ENCODE measurements around the gene SBNO2. TPM values are rescaled to one million over a fixed set of nuclear protein-coding genes. Genes with fewer than 3 reads are reported as not detected.

The SBNO2 gene
- total RNA-seq, 6 experiments from 2014 or later = 21.5 to 54.4 (median 25.5) TPM

DNA sequence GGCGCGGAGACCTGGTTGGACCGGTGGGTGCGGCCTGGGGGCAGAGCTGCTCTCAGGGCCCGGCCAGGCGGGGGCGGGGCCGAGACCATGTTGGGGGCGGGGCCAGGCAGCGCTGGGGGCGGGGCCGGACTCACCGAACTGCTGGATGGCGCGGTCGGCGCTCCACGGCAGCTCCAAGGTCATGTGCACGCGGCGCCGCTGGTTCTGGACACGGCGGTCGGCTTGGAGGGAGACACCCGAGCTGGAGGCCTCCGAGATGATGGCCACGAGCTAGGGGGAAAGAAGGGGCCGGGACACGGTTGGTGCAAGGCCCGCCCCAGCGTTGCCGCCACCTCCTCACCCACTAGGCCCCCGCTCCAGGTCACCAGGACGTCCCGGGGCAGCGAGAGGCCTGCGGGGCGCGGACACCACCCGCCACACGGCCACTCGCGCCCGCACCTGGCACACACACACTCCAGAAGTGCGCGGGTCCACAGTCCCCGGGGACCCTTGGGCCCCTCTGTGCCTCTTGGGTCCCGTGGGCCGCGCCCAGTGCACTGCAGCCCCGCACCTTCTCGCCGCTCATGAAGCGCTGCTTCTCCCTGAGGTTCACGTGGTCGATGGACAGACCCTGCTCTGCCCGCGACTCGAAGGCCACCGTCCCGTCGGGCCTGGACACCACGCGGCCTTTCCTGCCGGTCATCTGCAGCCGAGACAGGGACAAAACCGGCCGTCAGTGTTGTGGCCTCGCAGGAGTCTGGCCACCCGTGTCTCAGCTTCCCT, 61.6 kb downstream of the SBNO2 start:
- Histone ChIP-seq H3K27ac (peak overlapping the region in 1 of 3 donors; percentile 35), H3K27me3 (no peaks in the 10 kb centered on the region), H3K9me3 (no peaks in the 10 kb centered on the region), H3K4me3 (no peak overlapping the region), H3K36me3 (peaks cover 10 to 63% (median 26%) of the 10 kb centered on the region in 4 donors), H3K4me1 (peaks cover 0 to 13% (median 2%) of the 10 kb centered on the region in 4 donors)
- intact Hi-C loops (cut with DNase I) = loop anchor here in 1 of 2 donors (10.0 kb wide), 1 partner anchor 72 kb away; no protein-coding TSS in a partner anchor
- ATAC-seq = no peak
- WGBS (ENCODE audit: insufficient coverage, low coverage, low lambda C conversion rate, missing lambda C conversion rate) = 53% methylated on average over 6 of the region's 71 CpGs
- TF ChIP-seq POLR2A (IDR thresholded peaks at IDR 0.05) = no peak
- no peak for TF ChIP-seq CTCF (IDR thresholded peaks at IDR 0.05)
- DNase-seq = no peak

GRCh38 chr19:1111641-1112267, 62.3 kb downstream of the SBNO2 start:
- intact Hi-C loops (cut with DNase I) = loop anchor here in 1 of 2 donors (10.0 kb wide), 1 partner anchor 73 kb away; no protein-coding TSS in a partner anchor
- TF ChIP-seq POLR2A (IDR thresholded peaks at IDR 0.05) (no peak), CTCF (IDR thresholded peaks at IDR 0.05) (no peak)
- Histone ChIP-seq H3K4me1 (peaks cover 0 to 13% (median 2%) of the 10 kb centered on the region in 4 donors), H3K27me3 (no peaks in the 10 kb centered on the region), H3K36me3 (peaks cover 5 to 63% (median 23%) of the 10 kb centered on the region in 4 donors), H3K27ac (no peak overlapping the region), H3K9me3 (no peaks in the 10 kb centered on the region), H3K4me3 (no peak overlapping the region)
- ATAC-seq = no peak
- 71% methylated on average over 2 of the region's 18 CpGs for WGBS (ENCODE audit: insufficient coverage, low coverage, low lambda C conversion rate, missing lambda C conversion rate)
- no peak for DNase-seq

- intact Hi-C loops (cut with DNase I) = loop anchor here in 1 of 2 donors (10.0 kb wide), 1 partner anchor 74 kb away; no protein-coding TSS in a partner anchor
- WGBS (ENCODE audit: insufficient coverage, low coverage, low lambda C conversion rate, missing lambda C conversion rate) = 80% methylated on average over 3 of the region's 18 CpGs
- H3K27me3 ChIP-seq = no peaks in the 10 kb centered on the region
- TF ChIP-seq POLR2A (IDR thresholded peaks at IDR 0.05) = no peak
- TF ChIP-seq CTCF (IDR thresholded peaks at IDR 0.05) = no peak
- DNase-seq (no peak), ATAC-seq (no peak)
- no peak overlapping the region for H3K4me3 ChIP-seq
- peaks cover 0 to 13% (median 2%) of the 10 kb centered on the region in 4 donors for H3K4me1 ChIP-seq
- H3K36me3 ChIP-seq = peaks cover 3 to 63% (median 22%) of the 10 kb centered on the region in 4 donors
- no peaks in the 10 kb centered on the region for H3K9me3 ChIP-seq
- no peak overlapping the region for H3K27ac ChIP-seq
These were observed 63.0 kb downstream of the SBNO2 start for GRCh38 chr19:1110809-1111640.

All from right lobe of liver (tissue), 6 donors.